ENCODE results near the gene KLF7. TPM values are rescaled to one million over a fixed set of nuclear protein-coding genes. Genes with fewer than 3 reads are reported as not detected.

The KLF7 gene
- total and polyA plus RNA-seq, 9 of the 15 experiments (the other 6 are each of a cell fraction or from before 2014, with no cell fraction given) = 0.04 to 0.54 (median 0.07) TPM

DNA sequence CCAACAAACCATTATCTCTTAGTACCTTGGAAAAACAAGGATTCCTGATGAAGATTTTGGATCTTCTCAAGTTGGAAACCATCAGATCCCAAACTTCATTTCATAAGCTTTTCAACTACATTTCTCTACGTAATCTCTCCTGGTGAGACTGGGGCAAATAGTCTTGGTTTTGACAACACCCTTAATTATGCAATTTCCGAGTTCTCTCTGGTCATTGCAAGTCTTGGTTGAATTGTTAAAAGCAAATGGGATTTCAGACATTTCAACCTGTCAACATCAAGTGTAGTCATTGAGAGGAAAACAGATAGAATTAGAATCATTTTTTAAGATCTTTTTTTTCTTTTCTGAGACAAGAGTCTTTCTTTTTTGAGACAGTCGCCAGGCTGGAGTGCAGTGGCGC is 26.2 kb downstream of the KLF7 start:
- no peaks in the 10 kb centered on the region for H3K79me2 ChIP-seq (ENCODE audit: control insufficient read depth, insufficient read depth, low read length)
- DNase-seq (ENCODE audit: extremely low read depth in 1 of 4, low spot score in 3 of 4) = no peak
- H3K4me3 ChIP-seq = no peak overlapping the region
- no peak overlapping the region for H3K9ac ChIP-seq (ENCODE audit: insufficient read depth in 1 of 2, low read depth in 2 of 2, low read length in 2 of 2)
- ChIA-PET POLR2A (interaction anchor here (1.3 kb wide), 1 partner anchor 8 kb away, joined by 3 read pairs; no protein-coding TSS in a partner anchor), CTCF (ENCODE audit: low intra/inter-chr PET ratio) (no interaction called here)
- no peaks in the 10 kb centered on the region for H3K9me1 ChIP-seq (ENCODE audit: control insufficient read depth, insufficient read depth, low read length)
- no TSS peak for BruUV-seq (replicated peaks)
- FAIRE-seq = no peak
- H3K27me3 ChIP-seq (ENCODE audit: control insufficient read depth in 2 of 2, insufficient read depth in 2 of 2, low read length in 2 of 2) = no peaks in the 10 kb centered on the region
- ATAC-seq = no peak
- no peaks in the 10 kb centered on the region; a peak in 1 of 5 replicates for H3K4me1 ChIP-seq (replicated peaks in 1 of 2; ENCODE audit: control insufficient read depth in 2 of 2, insufficient read depth in 2 of 2, low read length in 2 of 2)
- no peak overlapping the region for H2AFZ ChIP-seq (ENCODE audit: low read depth, low read length)
- H3K36me3 ChIP-seq (ENCODE audit: control insufficient read depth, insufficient read depth, low read length) = no peaks in the 10 kb centered on the region
- no peaks in the 10 kb centered on the region for H3K9me3 ChIP-seq (replicated peaks; ENCODE audit: control insufficient read depth, insufficient read depth, low read depth, low read length)
- 0% methylated on average over 4 of the region's 4 CpGs for WGBS (ENCODE audit: insufficient coverage, low coverage, missing lambda C conversion rate)
- H3K27ac ChIP-seq (ENCODE audit: extremely low read depth, low read depth, low read length) = no peak overlapping the region
- intact Hi-C loops (cut with micrococcal nuclease) = no loop called here
- H4K20me1 ChIP-seq (replicated peaks; ENCODE audit: control insufficient read depth, insufficient read depth, low read length) = no peaks in the 10 kb centered on the region
- no peak overlapping the region for H3K4me2 ChIP-seq (ENCODE audit: insufficient read depth, low read length)
- in situ Hi-C loops (cut with MboI) = no loop called here
- TF ChIP-seq ZC3H4 (CRISPR knock-in tag; IDR thresholded peaks at IDR 0.05; ENCODE audit: borderline replicate concordance) (no peak), MTA3 (IDR thresholded peaks at IDR 0.05; ENCODE audit: borderline replicate concordance) (no peak), MXI1 (IDR thresholded peaks at IDR 0.05; ENCODE audit: low read depth, low read length) (no peak), PURB (CRISPR knock-in tag; IDR thresholded peaks at IDR 0.05; ENCODE audit: low read depth) (no peak), ELF2 (CRISPR knock-in tag; IDR thresholded peaks at IDR 0.05) (no peak), NCOA1 (IDR thresholded peaks at IDR 0.05; ENCODE audit: low read depth) (no peak), ZNF121 (CRISPR knock-in tag; conservative IDR thresholded peaks at IDR 0.05) (no peak), ZNF778 (CRISPR knock-in tag; IDR thresholded peaks at IDR 0.05) (no peak)
- TF ChIP-seq, protein P1, sequence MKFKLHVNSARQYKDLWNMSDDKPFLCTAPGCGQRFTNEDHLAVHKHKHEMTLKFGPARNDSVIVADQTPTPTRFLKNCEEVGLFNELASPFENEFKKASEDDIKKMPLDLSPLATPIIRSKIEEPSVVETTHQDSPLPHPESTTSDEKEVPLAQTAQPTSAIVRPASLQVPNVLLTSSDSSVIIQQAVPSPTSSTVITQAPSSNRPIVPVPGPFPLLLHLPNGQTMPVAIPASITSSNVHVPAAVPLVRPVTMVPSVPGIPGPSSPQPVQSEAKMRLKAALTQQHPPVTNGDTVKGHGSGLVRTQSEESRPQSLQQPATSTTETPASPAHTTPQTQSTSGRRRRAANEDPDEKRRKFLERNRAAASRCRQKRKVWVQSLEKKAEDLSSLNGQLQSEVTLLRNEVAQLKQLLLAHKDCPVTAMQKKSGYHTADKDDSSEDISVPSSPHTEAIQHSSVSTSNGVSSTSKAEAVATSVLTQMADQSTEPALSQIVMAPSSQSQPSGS (CRISPR knock-in tag; IDR thresholded peaks at IDR 0.05) = no peak
- TF ChIP-seq, protein P2, sequence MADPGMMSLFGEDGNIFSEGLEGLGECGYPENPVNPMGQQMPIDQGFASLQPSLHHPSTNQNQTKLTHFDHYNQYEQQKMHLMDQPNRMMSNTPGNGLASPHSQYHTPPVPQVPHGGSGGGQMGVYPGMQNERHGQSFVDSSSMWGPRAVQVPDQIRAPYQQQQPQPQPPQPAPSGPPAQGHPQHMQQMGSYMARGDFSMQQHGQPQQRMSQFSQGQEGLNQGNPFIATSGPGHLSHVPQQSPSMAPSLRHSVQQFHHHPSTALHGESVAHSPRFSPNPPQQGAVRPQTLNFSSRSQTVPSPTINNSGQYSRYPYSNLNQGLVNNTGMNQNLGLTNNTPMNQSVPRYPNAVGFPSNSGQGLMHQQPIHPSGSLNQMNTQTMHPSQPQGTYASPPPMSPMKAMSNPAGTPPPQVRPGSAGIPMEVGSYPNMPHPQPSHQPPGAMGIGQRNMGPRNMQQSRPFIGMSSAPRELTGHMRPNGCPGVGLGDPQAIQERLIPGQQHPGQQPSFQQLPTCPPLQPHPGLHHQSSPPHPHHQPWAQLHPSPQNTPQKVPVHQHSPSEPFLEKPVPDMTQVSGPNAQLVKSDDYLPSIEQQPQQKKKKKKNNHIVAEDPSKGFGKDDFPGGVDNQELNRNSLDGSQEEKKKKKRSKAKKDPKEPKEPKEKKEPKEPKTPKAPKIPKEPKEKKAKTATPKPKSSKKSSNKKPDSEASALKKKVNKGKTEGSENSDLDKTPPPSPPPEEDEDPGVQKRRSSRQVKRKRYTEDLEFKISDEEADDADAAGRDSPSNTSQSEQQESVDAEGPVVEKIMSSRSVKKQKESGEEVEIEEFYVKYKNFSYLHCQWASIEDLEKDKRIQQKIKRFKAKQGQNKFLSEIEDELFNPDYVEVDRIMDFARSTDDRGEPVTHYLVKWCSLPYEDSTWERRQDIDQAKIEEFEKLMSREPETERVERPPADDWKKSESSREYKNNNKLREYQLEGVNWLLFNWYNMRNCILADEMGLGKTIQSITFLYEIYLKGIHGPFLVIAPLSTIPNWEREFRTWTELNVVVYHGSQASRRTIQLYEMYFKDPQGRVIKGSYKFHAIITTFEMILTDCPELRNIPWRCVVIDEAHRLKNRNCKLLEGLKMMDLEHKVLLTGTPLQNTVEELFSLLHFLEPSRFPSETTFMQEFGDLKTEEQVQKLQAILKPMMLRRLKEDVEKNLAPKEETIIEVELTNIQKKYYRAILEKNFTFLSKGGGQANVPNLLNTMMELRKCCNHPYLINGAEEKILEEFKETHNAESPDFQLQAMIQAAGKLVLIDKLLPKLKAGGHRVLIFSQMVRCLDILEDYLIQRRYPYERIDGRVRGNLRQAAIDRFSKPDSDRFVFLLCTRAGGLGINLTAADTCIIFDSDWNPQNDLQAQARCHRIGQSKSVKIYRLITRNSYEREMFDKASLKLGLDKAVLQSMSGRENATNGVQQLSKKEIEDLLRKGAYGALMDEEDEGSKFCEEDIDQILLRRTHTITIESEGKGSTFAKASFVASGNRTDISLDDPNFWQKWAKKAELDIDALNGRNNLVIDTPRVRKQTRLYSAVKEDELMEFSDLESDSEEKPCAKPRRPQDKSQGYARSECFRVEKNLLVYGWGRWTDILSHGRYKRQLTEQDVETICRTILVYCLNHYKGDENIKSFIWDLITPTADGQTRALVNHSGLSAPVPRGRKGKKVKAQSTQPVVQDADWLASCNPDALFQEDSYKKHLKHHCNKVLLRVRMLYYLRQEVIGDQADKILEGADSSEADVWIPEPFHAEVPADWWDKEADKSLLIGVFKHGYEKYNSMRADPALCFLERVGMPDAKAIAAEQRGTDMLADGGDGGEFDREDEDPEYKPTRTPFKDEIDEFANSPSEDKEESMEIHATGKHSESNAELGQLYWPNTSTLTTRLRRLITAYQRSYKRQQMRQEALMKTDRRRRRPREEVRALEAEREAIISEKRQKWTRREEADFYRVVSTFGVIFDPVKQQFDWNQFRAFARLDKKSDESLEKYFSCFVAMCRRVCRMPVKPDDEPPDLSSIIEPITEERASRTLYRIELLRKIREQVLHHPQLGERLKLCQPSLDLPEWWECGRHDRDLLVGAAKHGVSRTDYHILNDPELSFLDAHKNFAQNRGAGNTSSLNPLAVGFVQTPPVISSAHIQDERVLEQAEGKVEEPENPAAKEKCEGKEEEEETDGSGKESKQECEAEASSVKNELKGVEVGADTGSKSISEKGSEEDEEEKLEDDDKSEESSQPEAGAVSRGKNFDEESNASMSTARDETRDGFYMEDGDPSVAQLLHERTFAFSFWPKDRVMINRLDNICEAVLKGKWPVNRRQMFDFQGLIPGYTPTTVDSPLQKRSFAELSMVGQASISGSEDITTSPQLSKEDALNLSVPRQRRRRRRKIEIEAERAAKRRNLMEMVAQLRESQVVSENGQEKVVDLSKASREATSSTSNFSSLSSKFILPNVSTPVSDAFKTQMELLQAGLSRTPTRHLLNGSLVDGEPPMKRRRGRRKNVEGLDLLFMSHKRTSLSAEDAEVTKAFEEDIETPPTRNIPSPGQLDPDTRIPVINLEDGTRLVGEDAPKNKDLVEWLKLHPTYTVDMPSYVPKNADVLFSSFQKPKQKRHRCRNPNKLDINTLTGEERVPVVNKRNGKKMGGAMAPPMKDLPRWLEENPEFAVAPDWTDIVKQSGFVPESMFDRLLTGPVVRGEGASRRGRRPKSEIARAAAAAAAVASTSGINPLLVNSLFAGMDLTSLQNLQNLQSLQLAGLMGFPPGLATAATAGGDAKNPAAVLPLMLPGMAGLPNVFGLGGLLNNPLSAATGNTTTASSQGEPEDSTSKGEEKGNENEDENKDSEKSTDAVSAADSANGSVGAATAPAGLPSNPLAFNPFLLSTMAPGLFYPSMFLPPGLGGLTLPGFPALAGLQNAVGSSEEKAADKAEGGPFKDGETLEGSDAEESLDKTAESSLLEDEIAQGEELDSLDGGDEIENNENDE (IDR thresholded peaks at IDR 0.05; ENCODE audit: low read depth, low read length) = no peak
